Ovary (tissue), 9 donors: ENCODE data around the gene ZMYND15. TPM values are rescaled to one million over a fixed set of nuclear protein-coding genes. Genes with fewer than 3 reads are reported as not detected.
A peak's percentile ranks its signal among the peaks of the same experiment; 100 is the strongest.

Experiments
- DNase-seq, 5 donors: peaks; one replicate each; pipeline ENCODE4 v3.0.0-alpha.2; 2019 to 2020
- H3K27ac ChIP-seq, 2 donors: fragments of 200-600 bp; one replicate each; pipeline versions ENCODE4 v1.5.1 to v1.8.0; 2019 to 2022
- H3K27me3 ChIP-seq: fragments of 200-600 bp; one replicate; pipeline ENCODE4 v1.8.0; 2022
- H3K36me3 ChIP-seq: fragments of 200-600 bp; sonication (generic); one replicate; pipeline ENCODE4 v1.5.1; 2019
- H3K4me1 ChIP-seq: one replicate; pipeline ENCODE4 v1.8.1; 2013; ENCODE audit warnings: mild to moderate bottlenecking, moderate library complexity; ENCODE audit not compliant: insufficient read depth
- H3K4me3 ChIP-seq: fragments of 200-600 bp; sonication (generic); one replicate; pipeline ENCODE4 v1.5.1; 2017
- H3K9me3 ChIP-seq, 2 donors: fragments of 200-600 bp in 1 of 2; sonication (generic) in 1 of 2; one replicate each; pipeline versions ENCODE4 v1.5.1 to v1.8.1; 2013 to 2019; ENCODE audit warnings: mild to moderate bottlenecking in 1 of 2, moderate library complexity in 1 of 2
- CTCF ChIP-seq, 3 donors: fragments of 450-650 bp in 2 of 3; fragments of 200-600 bp in 1 of 3; IDR thresholded peaks; one replicate each; pipeline versions ENCODE4 v1.5.1 to v1.8.0; 2016 to 2022; ENCODE audit warnings: antibody characterized with exemption in 3 of 3, mild to moderate bottlenecking in 1 of 3
- EP300 ChIP-seq: sonication (generic); formaldehyde crosslinking; IDR thresholded peaks from one replicate; pipeline ENCODE4 v1.6.1; 2017; ENCODE audit warnings: antibody characterized with exemption
- POLR2A ChIP-seq: fragments of 450-650 bp; IDR thresholded peaks from one replicate; pipeline ENCODE4 v1.6.1; 2017; ENCODE audit warnings: antibody characterized with exemption, mild to moderate bottlenecking, moderate library complexity
- WGBS, 3 donors: extraction: QIAGEN DNeasy Blood & Tissue Kit in 1 of 3; methylation state at CpG; one replicate each; pipeline versions ENCODE4 v1.1.5 to v1.1.7; 2013 to 2017; 5-methylcytosine and 5-hydroxymethylcytosine counted together
- intact Hi-C, 4 donors: fragments of 100-400 bp; cut with DNase I; formaldehyde crosslinking; loops; one replicate each; pipeline versions ENCODE4 v1.11.0 to v1.15.1; 2022 to 2023
- polyA plus RNA-seq, 2 donors: library from polyadenylated mRNA; stranded (reverse); fragments of 200-250 nt in 1 of 2; fragments of 350-450 nt in 1 of 2; fragmentation: Illumina TruSeq in 1 of 2; extraction: RNeasy Lipid Tissue Mini Kit (QIAGEN cat#74804) in 1 of 2; gene quantifications; one replicate each; pipeline ENCODE4 v1.2.3, GENCODE V29; 2013 to 2014
- total RNA-seq, 7 donors: library from RNA; depleted of rRNA in 2 of 7; stranded (reverse); fragments of >200 nt in 2 of 7; fragmentation: NEBNext Ultra II Directional in 3 of 7; extraction: Animal tissue kit (Norgen Biotek cat#: 25700) in 3 of 7; gene quantifications; one replicate each; pipeline versions ENCODE4 v1.1.0 to v1.2.4, GENCODE V29; 2016 to 2023
- donor health status: DM: no; HTN: no; CAD: no; lungs with moderate emphysema.
- donor health status: DM: no; HTN: no; CAD: no.
- donor health status: Bipolar disorder and iron deficiency.
- donor health status: DM: yes; HTN: yes; CAD: no.
- donor health status: DM: no; HTN: no; CAD: no.
- donor health status: DM: yes; HTN: yes; CAD: no.

The ZMYND15 gene
- total and polyA plus RNA-seq, 9 donors: 0.33 to 1.4 (median 0.94) TPM

GRCh38 chr17:4738136-4739121 lies 1.2 kb upstream of the ZMYND15 start:
- H3K36me3 ChIP-seq: no peaks in the 10 kb centered on the region
- peaks cover 5% of the 10 kb centered on the region for H3K4me1 ChIP-seq
- TF ChIP-seq POLR2A (no peak), EP300 (no peak), CTCF (IDR thresholded peaks at IDR 0.05) (no peak)
- H3K9me3 ChIP-seq: no peaks in the 10 kb centered on the region
- WGBS, 3 donors: 30 to 33% (median 31%) methylated on average over 41 of the region's 41 CpGs
- intact Hi-C loops: loop anchor here in 1 of 4 donors (10.0 kb wide), 1 partner anchor 46 kb away; the partner anchor contains the start of genes GLTPD2 and VMO1
- peak overlapping the region; percentile 51 for H3K4me3 ChIP-seq
- no peak for DNase-seq
- H3K27ac ChIP-seq: no peak overlapping the region
- H3K27me3 ChIP-seq: no peaks in the 10 kb centered on the region

- H3K27ac ChIP-seq: peak overlapping the region in 1 of 2 donors; percentile 46
- WGBS, 3 donors: 2 to 7% (median 5%) methylated on average over 13 of the region's 13 CpGs
- H3K36me3 ChIP-seq: no peaks in the 10 kb centered on the region
- no peaks in the 10 kb centered on the region for H3K9me3 ChIP-seq
- no peak for DNase-seq
- peaks cover 5% of the 10 kb centered on the region for H3K4me1 ChIP-seq
- H3K4me3 ChIP-seq: peak overlapping the region; percentile 51
- no peaks in the 10 kb centered on the region for H3K27me3 ChIP-seq
- intact Hi-C loops: no loop called here
- no peak for TF ChIP-seq CTCF (IDR thresholded peaks at IDR 0.05)
- TF ChIP-seq EP300: no peak
- no peak for TF ChIP-seq POLR2A
These were observed 355 bp downstream of the ZMYND15 start for GRCh38 chr17:4740025-4740351.

GRCh38 chr17:4740584-4740983 lies 951 bp downstream of the ZMYND15 start:
- no peaks in the 10 kb centered on the region for H3K27me3 ChIP-seq
- no peak for TF ChIP-seq CTCF (IDR thresholded peaks at IDR 0.05)
- no peak for TF ChIP-seq POLR2A
- no peak for TF ChIP-seq EP300

GRCh38 chr17:4741544-4741943 lies 1.9 kb downstream of the ZMYND15 start:
- H3K9me3 ChIP-seq: no peaks in the 10 kb centered on the region
- no peak for DNase-seq
- no peaks in the 10 kb centered on the region for H3K36me3 ChIP-seq
- H3K4me1 ChIP-seq: peaks cover 5% of the 10 kb centered on the region
- intact Hi-C loops: no loop called here
- H3K4me3 ChIP-seq: no peak overlapping the region
- WGBS, 3 donors: 94 to 98% (median 95%) methylated on average over 8 of the region's 8 CpGs
- TF ChIP-seq POLR2A: no peak
- TF ChIP-seq CTCF (IDR thresholded peaks at IDR 0.05): no peak
- TF ChIP-seq EP300: no peak
- no peak overlapping the region for H3K27ac ChIP-seq
- H3K27me3 ChIP-seq: no peaks in the 10 kb centered on the region

More at GRCh38 chr17:4740584-4740983, 951 bp downstream of the ZMYND15 start:
- Histone ChIP-seq H3K9me3 (no peaks in the 10 kb centered on the region), H3K4me3 (no peak overlapping the region), H3K4me1 (peaks cover 5% of the 10 kb centered on the region), H3K36me3 (no peaks in the 10 kb centered on the region), H3K27ac (no peak overlapping the region)
- WGBS, 3 donors: 93 to 95% (median 95%) methylated on average over 8 of the region's 8 CpGs
- no peak for DNase-seq
- intact Hi-C loops: no loop called here
